NCI-H524 treated with DMSO at 0.1 percent for 48 hours (cell line): ENCODE data around the gene CHSY1.
"Not testable (repeated sequence)": the region's sequence is repeated elsewhere in the genome, so short reads cannot be mapped to it uniquely, and the experiment has no call there.

Experiments used
- DNase-seq: peaks from one replicate; lab custom pipeline; 2025; lab: John Stamatoyannopoulos, UW

The CHSY1 gene

DNA sequence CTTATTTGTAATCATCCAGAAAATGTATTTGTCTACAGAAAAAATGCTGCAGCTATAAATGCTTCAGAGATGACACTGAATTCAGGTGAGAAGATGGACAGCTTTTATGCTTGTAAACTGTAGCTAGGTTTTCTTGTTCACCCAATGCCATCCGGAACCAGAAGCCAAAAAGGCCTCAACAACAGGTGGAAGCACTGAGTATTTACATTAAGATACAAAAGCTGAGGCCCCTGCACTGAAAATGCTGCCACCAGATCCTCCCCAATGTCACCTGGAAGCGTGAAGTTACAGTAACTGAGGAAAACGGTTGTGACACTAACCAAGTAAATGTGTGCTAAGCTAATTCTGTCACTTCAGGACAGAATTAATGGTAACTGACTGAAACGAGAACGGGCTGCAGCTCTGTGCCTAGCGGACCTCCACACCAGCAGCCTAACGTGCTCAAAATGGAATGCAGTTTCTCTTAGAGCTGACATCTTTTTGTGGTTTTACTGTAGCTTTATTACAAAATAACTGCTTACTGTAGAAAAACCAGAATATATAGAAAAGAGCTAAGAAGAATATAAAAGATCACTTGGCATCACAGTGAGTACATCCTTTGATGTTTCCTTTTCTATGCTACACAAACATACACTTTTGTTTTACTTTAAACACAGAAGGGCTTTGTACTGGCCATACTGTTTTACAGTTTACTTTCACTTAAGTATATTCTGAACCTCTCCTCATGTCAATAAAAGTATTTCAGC, 7.6 kb downstream of the CHSY1 start:
- DNase-seq, result no peak

DNA sequence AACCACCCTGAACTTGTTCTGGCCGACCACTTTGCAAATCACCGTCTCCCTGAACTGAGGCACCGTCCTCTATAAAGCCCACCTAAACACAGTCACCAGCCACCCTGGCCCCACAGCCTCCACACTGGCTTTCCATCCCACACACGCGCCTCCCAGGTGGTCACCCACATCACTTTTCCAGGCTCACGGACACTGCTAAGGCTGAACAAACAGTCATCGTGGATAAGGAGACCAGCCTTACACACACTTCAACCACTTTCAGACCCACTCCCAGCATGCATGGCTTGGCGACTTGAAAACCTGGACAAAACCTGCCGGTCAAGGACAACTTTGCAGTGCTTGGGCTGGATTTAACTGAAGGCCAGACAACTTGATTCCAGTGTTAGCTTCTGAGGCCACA, 8.4 kb downstream of the CHSY1 start:
- no peak for DNase-seq

- DNase-seq, result no peak
Observed at GRCh38 chr15:101242999-101243336, 8.9 kb downstream of the CHSY1 start.

- no peak for DNase-seq
Observed at GRCh38 chr15:101242160-101242998, 9.5 kb downstream of the CHSY1 start.

DNA sequence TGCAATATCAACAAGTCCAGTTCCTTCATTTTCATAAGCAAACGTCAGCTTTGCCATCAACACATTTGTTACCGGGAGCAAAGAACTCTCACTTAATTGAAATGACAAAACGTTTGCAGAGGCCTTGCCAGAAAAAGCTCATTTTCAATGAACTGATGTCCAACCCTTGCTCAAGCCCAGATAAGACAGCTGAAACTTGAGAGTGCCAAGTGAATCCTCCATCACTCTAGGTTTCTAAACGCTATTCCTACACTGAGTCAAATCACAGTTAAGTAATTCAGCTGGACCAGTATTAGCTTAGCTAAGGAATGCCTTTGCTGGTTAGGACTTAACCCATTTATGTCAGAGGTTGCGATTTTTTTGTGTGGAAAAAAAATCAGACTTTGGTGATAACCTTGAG, 11.5 kb downstream of the CHSY1 start:
- no peak for DNase-seq

DNA sequence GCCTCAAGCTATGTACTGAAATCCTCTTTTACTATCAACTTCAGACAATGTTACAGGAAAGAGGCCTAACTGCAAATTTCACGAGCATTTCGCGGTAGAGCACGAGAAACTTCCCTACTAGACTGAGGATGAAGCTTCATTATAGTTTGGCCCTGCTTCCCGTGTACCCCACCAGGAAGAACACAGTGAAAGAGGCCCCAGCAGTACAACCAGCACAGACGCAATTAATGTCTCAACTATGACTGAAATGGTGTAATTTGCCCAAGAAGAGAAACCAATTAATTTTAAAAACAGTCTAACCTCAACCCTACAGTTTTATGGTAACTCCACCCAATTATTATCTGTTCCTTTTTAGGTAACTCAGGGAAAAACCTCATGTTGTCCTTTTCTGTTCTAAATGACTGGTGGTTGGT, 12.1 kb downstream of the CHSY1 start:
- DNase-seq, result no peak

GRCh38 chr15:101237251-101237650, 14.6 kb downstream of the CHSY1 start:
- DNase-seq, result no peak

DNA sequence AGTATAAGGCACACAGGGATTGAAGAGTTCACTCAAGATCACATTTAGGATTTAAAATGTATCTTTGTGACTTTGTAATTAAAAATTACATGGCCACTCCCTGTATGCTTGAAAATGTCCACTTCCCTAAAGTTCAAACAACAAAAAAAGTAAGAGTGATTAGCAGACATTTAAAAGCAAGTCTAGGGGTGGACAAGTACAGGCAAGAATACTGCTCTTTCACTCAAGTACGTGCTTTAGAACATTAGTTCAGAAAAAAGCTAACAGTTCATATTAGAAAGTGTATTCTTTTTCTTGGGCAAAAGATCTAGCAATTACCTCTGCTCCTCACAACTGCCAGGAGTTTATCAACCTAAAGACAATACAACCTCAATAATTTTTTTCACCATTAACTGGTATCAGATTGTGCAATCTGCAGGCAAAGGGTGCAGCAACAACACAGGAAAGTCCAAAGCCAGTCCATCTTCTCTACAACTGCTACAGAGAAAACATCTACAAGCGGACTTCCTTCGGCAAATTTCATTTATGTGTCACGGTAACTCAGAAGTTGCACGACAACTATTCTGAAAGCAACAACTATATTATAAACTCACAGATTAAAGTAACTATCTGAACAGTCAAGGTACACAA, 18.1 kb downstream of the CHSY1 start:
- DNase-seq, result no peak

GRCh38 chr15:101232677-101233076, 19.2 kb downstream of the CHSY1 start:
- no peak for DNase-seq

DNA sequence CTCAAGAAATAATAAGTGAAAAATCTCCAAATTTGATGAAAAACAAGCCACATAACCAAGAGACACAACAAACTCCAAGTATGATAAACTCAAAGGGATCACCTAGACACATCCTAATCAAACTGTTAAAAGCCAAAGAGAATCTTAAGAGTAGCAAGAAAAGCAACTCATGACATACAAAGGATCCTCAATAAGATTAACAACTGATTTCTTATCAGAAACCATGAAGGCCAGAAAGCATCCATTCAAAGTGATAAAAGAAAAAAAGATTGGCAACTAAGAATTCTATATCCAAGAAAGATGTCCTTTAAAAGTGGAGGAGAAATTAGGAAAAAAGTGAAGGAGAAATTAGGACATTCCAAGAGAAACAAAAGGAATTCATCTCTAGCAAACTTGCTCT, 23.5 kb downstream of the CHSY1 start:
- no peak for DNase-seq

GRCh38 chr15:101225658-101226057, 26.2 kb downstream of the CHSY1 start:
- DNase-seq, result no peak

- no peak for DNase-seq
Observed at GRCh38 chr15:101221902-101222301, 29.9 kb downstream of the CHSY1 start.

DNA sequence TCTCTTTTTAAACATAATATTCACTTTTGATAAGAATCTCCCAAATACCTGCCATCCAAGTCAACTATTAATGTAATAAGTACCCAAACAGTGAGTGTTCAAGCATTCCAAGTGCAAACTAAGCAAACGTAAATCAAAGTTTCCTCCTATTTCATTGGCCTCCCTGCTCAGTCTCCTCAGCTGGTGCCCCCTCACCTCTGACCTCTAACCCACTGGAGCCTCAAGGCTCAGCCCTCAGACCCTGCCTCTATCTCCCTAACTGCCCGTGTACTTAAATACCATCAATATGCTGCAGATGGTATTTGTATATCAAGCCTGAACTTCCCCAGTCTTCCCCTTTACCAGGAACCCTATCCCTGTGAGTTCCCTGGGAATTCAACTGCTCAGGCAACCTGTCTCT, 31.8 kb downstream of the CHSY1 start:
- no peak for DNase-seq

GRCh38 chr15:101219441-101219840, 32.4 kb downstream of the CHSY1 start:
- no peak for DNase-seq

GRCh38 chr15:101217446-101217845, 34.4 kb downstream of the CHSY1 start:
- no peak for DNase-seq

GRCh38 chr15:101216100-101216499, 35.7 kb downstream of the CHSY1 start:
- no peak for DNase-seq

GRCh38 chr15:101215681-101216080, 36.2 kb downstream of the CHSY1 start:
- DNase-seq, result no peak

GRCh38 chr15:101214435-101215097, 37.3 kb downstream of the CHSY1 start:
- not testable (repeated sequence) for DNase-seq

GRCh38 chr15:101213570-101213969, 38.3 kb downstream of the CHSY1 start:
- no peak for DNase-seq

GRCh38 chr15:101213147-101213546, 38.7 kb downstream of the CHSY1 start:
- no peak for DNase-seq

DNA sequence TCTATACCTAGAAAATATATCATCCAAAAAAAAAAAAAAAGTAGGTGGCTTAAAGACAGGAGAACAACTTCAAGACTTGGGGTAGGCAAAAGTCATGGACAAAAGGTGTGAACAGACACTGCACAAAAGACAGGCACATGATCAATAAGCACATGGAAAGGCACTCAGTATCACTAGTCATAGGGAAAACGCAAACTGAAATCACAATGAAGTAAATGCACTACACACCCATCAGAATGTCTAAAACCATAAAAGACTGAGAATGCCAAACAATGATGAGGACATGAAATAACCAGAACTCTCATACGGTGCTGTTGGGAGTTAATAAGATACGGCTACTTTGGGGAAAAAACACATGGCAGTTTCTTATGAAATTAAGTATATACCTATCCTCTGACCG, 40.0 kb downstream of the CHSY1 start:
- DNase-seq, result no peak

- DNase-seq, result no peak
Observed at GRCh38 chr15:101210466-101210865, 41.4 kb downstream of the CHSY1 start.

DNA sequence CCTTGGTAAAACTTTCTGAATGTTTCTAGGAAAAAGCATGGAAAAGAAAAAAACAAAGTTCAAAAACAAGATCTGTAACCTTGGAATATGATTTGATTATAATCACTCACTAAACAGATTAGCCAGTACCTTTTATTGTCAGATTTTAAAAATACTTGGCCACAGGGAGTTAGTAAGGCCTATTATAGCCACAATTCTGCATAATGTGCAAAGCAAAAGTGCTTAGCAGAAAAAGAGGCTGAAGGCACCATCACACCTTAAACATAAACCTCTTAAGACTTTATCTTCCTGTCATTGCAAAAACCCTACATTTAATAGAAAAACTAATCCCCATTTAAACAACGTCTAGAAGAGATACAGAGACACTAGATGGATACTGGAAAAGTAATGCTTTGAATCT, 41.8 kb downstream of the CHSY1 start:
- no peak for DNase-seq
